Activated CD4-positive, alpha-beta T cell treated with anti-CD3 and anti-CD28 coated beads, Interleukin-2, amount 50 U/mL, for 48 hours (primary cell): ENCODE measurements around the gene AQP10.
"Not testable (repeated sequence)": the region's sequence is repeated elsewhere in the genome, so short reads cannot be mapped to it uniquely, and the experiment has no call there.

Experiments used
- DNase-seq, 2 experiments: peaks; one replicate each; pipeline ENCODE4 v3.0.0-alpha.2; 2020

The AQP10 gene

GRCh38 chr1:154320882-154321608 lies at the start of gene AQP10:
AQP10 (plus strand) TSS chr1:154321093; CDS start chr1:154321156, 63 bp downstream.
- DNase-seq = no peak

GRCh38 chr1:154272217-154272998 lies 48.5 kb upstream of the AQP10 start, which contains the start of gene HAX1:
HAX1 (plus strand) TSS chr1:154272629; CDS start chr1:154272724, 95 bp downstream.
- DNase-seq = peak; percentile 98 to 99

- DNase-seq = no peak
Measured at GRCh38 chr1:154272999-154273563, 47.8 kb upstream of the AQP10 start.

GRCh38 chr1:154276797-154277196 lies 44.1 kb upstream of the AQP10 start:
- peak; percentile 33 to 49 for DNase-seq

- DNase-seq = not testable (repeated sequence)
Measured at GRCh38 chr1:154287591-154287990, 33.3 kb upstream of the AQP10 start.

GRCh38 chr1:154288661-154289060 lies 32.2 kb upstream of the AQP10 start:
- no peak for DNase-seq

- DNase-seq = no peak
Measured at GRCh38 chr1:154290921-154291320, 30.0 kb upstream of the AQP10 start.

- DNase-seq = no peak
Measured at GRCh38 chr1:154295408-154296235, 25.3 kb upstream of the AQP10 start.

- no peak for DNase-seq
Measured at GRCh38 chr1:154301582-154301981, 19.3 kb upstream of the AQP10 start.

- DNase-seq = peak; percentile 58 to 68
Measured at GRCh38 chr1:154304664-154305337, 16.1 kb upstream of the AQP10 start.

- no peak for DNase-seq
Measured at GRCh38 chr1:154306151-154306550, 14.7 kb upstream of the AQP10 start.

- DNase-seq = peak in 1 of 2 experiments; percentile 12
Measured at GRCh38 chr1:154307670-154308270, 13.1 kb upstream of the AQP10 start.

GRCh38 chr1:154309136-154309535 lies 11.8 kb upstream of the AQP10 start:
- DNase-seq = not testable (repeated sequence)

GRCh38 chr1:154312229-154313065 lies 8.4 kb upstream of the AQP10 start:
- DNase-seq = not testable (repeated sequence)

GRCh38 chr1:154313066-154313356 lies 7.9 kb upstream of the AQP10 start:
- no peak for DNase-seq

- DNase-seq = not testable (repeated sequence)
Measured at GRCh38 chr1:154314226-154314625, 6.7 kb upstream of the AQP10 start.

- no peak for DNase-seq
Measured at GRCh38 chr1:154316704-154317103, 4.2 kb upstream of the AQP10 start.

GRCh38 chr1:154318386-154318785 lies 2.5 kb upstream of the AQP10 start:
- DNase-seq = no peak

- not testable (repeated sequence) for DNase-seq
Measured at GRCh38 chr1:154321609-154321934, 679 bp downstream of the AQP10 start.

GRCh38 chr1:154323493-154323892 lies 2.6 kb downstream of the AQP10 start:
- DNase-seq = no peak

- DNase-seq = peak in 1 of 2 experiments; percentile 9
Measured at GRCh38 chr1:154324241-154324640, 3.3 kb downstream of the AQP10 start.
